Lung (tissue), 12 donors: ENCODE measurements around the gene MECP2. TPM values are rescaled to one million over a fixed set of nuclear protein-coding genes. Genes with fewer than 3 reads are reported as not detected.

Source experiments
- ATAC-seq: fragments of 200-7000 bp; cut with Tn5 transposase; one replicate; pipeline ENCODE4 v1.9.1; 2020; ENCODE audit warnings: moderate number of reproducible peaks; ENCODE audit not compliant: insufficient read depth, low FRiP score
- DNase-seq, 3 donors: peaks; one replicate each; pipeline ENCODE4 v3.0.0-alpha.2; 2013 to 2017
- H3K27ac ChIP-seq, 2 donors: one replicate each; pipeline ENCODE4 v1.5.1; 2013; ENCODE audit warnings: mild to moderate bottlenecking in 2 of 2, moderate library complexity in 2 of 2, control low read depth in 1 of 2, inconsistent platforms in 1 of 2, low read depth in 1 of 2, low read length in 1 of 2
- H3K27me3 ChIP-seq, 3 donors: one replicate each; pipeline ENCODE4 v1.5.1; 2013; ENCODE audit warnings: low read length in 2 of 3; ENCODE audit not compliant: control insufficient read depth in 3 of 3, insufficient read depth in 3 of 3
- H3K36me3 ChIP-seq, 4 donors: one replicate each; pipeline ENCODE4 v1.5.1; 2013; ENCODE audit warnings: low read length in 4 of 4, mild to moderate bottlenecking in 1 of 4, moderate library complexity in 1 of 4; ENCODE audit not compliant: control insufficient read depth in 4 of 4, insufficient read depth in 4 of 4
- H3K4me1 ChIP-seq, 5 donors: one replicate each; pipeline ENCODE4 v1.5.1; 2013; ENCODE audit warnings: low read length in 5 of 5, mild to moderate bottlenecking in 2 of 5, moderate library complexity in 1 of 5; ENCODE audit not compliant: control insufficient read depth in 5 of 5, insufficient read depth in 5 of 5
- H3K4me3 ChIP-seq: one replicate; pipeline ENCODE4 v1.5.1; 2013; ENCODE audit warnings: mild to moderate bottlenecking, control low read depth, moderate library complexity
- H3K9ac ChIP-seq, 2 donors: one replicate each; pipeline ENCODE4 v1.5.1; 2013; ENCODE audit warnings: low read length in 2 of 2, control low read depth in 1 of 2; ENCODE audit not compliant: insufficient read depth in 1 of 2
- H3K9me3 ChIP-seq, 4 donors: one replicate each; pipeline ENCODE4 v1.5.1; 2013; ENCODE audit warnings: low read length in 3 of 4, mild to moderate bottlenecking in 1 of 4, moderate library complexity in 1 of 4; ENCODE audit not compliant: control insufficient read depth in 4 of 4, insufficient read depth in 3 of 4
- CTCF ChIP-seq: IDR thresholded peaks from 2 replicates; pipeline ENCODE4 v1.5.1; 2012; ENCODE audit warnings: mild to moderate bottlenecking; ENCODE audit errors: control extremely low read depth, extremely low read depth
- WGBS, 2 donors: extraction: QIAGEN DNeasy Blood & Tissue Kit; methylation state at CpG; one replicate each; pipeline ENCODE4 v1.1.7; 2013; 5-methylcytosine and 5-hydroxymethylcytosine counted together
- polyA plus RNA-seq, 2 donors: library from polyadenylated mRNA; stranded (reverse); fragments of 200-250 nt; gene quantifications; one replicate each; pipeline ENCODE4 v1.2.1, GENCODE V29; 2013
- total RNA-seq, 2 donors: library from RNA; depleted of rRNA in 1 of 2; stranded (reverse); fragments of >200 nt in 1 of 2; gene quantifications; one replicate each; pipeline ENCODE4 v1.2.1, GENCODE V29; 2014 to 2021
- donor health status: control.
- donor health status: control.
- donor health status: Bipolar disorder and iron deficiency.
- donor health status: healthy.
- donor health status: DM: yes; HTN: yes; CAD: no.

The MECP2 gene
- total and polyA plus RNA-seq, 4 donors = 20.4 to 62.9 (median 38.9) TPM

DNA sequence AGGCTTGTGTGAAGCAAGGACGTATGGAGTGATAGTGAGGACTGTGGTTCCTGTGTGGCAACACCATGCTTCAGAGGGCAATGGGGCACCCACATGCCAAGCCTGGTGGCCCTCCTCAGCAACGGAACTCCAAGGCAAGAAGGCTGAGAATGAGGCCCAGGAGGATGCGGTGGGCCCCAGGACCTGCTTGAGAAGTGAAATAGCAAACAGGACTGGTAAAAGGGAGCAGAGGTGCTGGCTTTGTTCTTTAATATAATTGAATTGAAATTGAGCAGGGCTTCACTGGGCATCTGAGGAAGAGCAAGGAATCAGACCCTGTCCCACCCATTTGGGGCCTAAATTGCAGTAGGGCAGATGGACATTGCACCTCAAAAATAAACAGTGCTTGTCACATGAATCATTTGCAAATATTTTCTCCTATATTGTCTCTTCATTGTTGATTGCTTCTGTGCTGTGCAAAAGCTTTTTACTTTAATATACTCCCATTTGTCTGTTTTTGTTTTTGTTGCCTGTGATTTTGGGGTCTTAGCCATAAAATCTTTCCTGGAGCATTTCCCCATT is 122.7 kb downstream of the MECP2 start:
- no peak overlapping the region for H3K9ac ChIP-seq
- WGBS, 2 donors = 46 to 69% methylated on average over 2 to 3 of the region's 3 CpGs
- H3K4me3 ChIP-seq = no peak overlapping the region

GRCh38 chrX:153974003-153974725 is 123.4 kb downstream of the MECP2 start:
- Histone ChIP-seq H3K9me3 (peaks cover 0 to 4% (median 0%) of the 10 kb centered on the region in 4 donors), H3K9ac (no peak overlapping the region), H3K4me3 (no peak overlapping the region), H3K36me3 (peaks cover 0 to 5% (median 0%) of the 10 kb centered on the region in 4 donors), H3K27ac (peak overlapping the region; percentile 88 to 98), H3K27me3 (no peaks in the 10 kb centered on the region), H3K4me1 (peaks cover 0 to 21% (median 5%) of the 10 kb centered on the region in 5 donors)
- ATAC-seq (no peak), DNase-seq (no peak)
- 52 to 70% methylated on average over 12 to 14 of the region's 14 CpGs for WGBS, 2 donors
- TF ChIP-seq CTCF = no peak

More for the DNA sequence above, 122.7 kb downstream of the MECP2 start:
- Histone ChIP-seq H3K36me3 (no peaks in the 10 kb centered on the region), H3K9me3 (peaks cover 0 to 4% (median 0%) of the 10 kb centered on the region in 4 donors), H3K4me1 (peaks cover 0 to 15% (median 5%) of the 10 kb centered on the region in 5 donors), H3K27me3 (no peaks in the 10 kb centered on the region), H3K27ac (peak overlapping the region in 1 of 2 donors; percentile 58)
- TF ChIP-seq CTCF = no peak
- no peak for DNase-seq
- ATAC-seq = no peak

GRCh38 chrX:153973127-153974002 is 124.2 kb downstream of the MECP2 start:
- H3K27me3 ChIP-seq = no peaks in the 10 kb centered on the region
- WGBS, 2 donors = 46 to 47% methylated on average over 20 of the region's 20 CpGs
- H3K9me3 ChIP-seq = peaks cover 0 to 4% (median 0%) of the 10 kb centered on the region in 4 donors
- H3K4me1 ChIP-seq = peaks cover 0 to 29% (median 5%) of the 10 kb centered on the region in 5 donors
- ATAC-seq (no peak), DNase-seq (peak in 2 of 3 donors; percentile 20 to 23)
- no peak for TF ChIP-seq CTCF
- peak overlapping the region; percentile 46 to 91 for H3K9ac ChIP-seq
- H3K36me3 ChIP-seq = peaks cover 0 to 6% (median 0%) of the 10 kb centered on the region in 4 donors
- H3K4me3 ChIP-seq = peak overlapping the region; percentile 62
- H3K27ac ChIP-seq = peak overlapping the region; percentile 88 to 98
